ENCODE data around the gene TUBB4B. TPM values are rescaled to one million over a fixed set of nuclear protein-coding genes. Genes with fewer than 3 reads are reported as not detected.

TUBB4B gene
- polyA plus RNA-seq, 1 of the 3 experiments (the other 2 are of a cell fraction), result 508 TPM

DNA sequence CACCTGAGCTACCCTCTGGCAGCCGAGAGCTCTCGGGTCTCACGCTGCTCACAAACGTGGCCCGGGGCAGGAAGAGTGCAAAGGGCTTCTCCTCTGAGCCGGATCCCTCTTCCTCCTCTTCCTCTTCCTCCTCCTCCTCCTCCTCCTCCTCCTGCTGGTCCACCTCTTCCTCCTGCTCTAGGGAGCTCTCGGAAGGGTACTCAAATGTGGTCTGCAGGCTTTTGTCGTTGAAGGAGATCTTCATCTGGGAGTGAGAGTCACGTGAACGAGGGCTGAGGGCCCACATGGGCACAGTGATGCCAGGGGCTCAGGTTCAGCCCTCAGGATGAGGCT lies 48.7 kb upstream of the TUBB4B start:
- H3K27ac ChIP-seq (ENCODE audit: low read depth in 2 of 2, low read length in 1 of 2), result no peak overlapping the region
- H3K4me1 ChIP-seq (ENCODE audit: control insufficient read depth in 1 of 2, insufficient read depth in 2 of 2, low read depth in 1 of 2, low read length in 1 of 2), result peaks cover 6 to 18% of the 10 kb centered on the region in 2 experiments; a peak in 3 of 4 replicates
- H4K20me1 ChIP-seq (ENCODE audit: insufficient read depth), result peaks cover 53% of the 10 kb centered on the region
- H3K79me2 ChIP-seq (ENCODE audit: insufficient read depth), result peaks cover 65% of the 10 kb centered on the region
- H3K4me2 ChIP-seq, result no peak overlapping the region
- ChIA-PET POLR2A (interaction anchor here (0.5 to 1.4 kb wide), 3 partner anchors 8 to 69 kb away, joined by 3 to 5 read pairs (median 3); partner anchors contain the start of genes GRIN1 and TPRN), CTCF (interaction anchor here (0.9 to 3.1 kb wide), 5 partner anchors 21 to 44 kb away, joined by 3 to 11 read pairs (median 6); partner anchors contain the start of gene RNF224)
- H3K9ac ChIP-seq, result no peak overlapping the region
- H3K36me3 ChIP-seq (replicated peaks in 1 of 2; ENCODE audit: control insufficient read depth in 1 of 2, insufficient read depth in 2 of 2, low read length in 1 of 2), result peaks cover 3 to 21% of the 10 kb centered on the region in 2 experiments
- no peak for DNase-seq
- TF ChIP-seq FOSL2 (IDR thresholded peaks at IDR 0.05; ENCODE audit: borderline replicate concordance, low read depth) (no peak), TAF1 (IDR thresholded peaks at IDR 0.05; ENCODE audit: borderline replicate concordance, low read depth, low read length) (no peak), NFIC (IDR thresholded peaks at IDR 0.05; ENCODE audit: borderline replicate concordance) (no peak), RAD21 (IDR thresholded peaks at IDR 0.05; ENCODE audit: low read length) (no peak), RCOR1 (IDR thresholded peaks at IDR 0.05; ENCODE audit: low read length) (no peak)
- TF ChIP-seq, protein P1, sequence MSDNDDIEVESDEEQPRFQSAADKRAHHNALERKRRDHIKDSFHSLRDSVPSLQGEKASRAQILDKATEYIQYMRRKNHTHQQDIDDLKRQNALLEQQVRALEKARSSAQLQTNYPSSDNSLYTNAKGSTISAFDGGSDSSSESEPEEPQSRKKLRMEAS (IDR thresholded peaks at IDR 0.05; ENCODE audit: low read depth), result no peak
- no peaks in the 10 kb centered on the region for H3K9me3 ChIP-seq
- no peak overlapping the region for H2AFZ ChIP-seq (ENCODE audit: low read depth)
- H3K9me2 ChIP-seq, result no peaks in the 10 kb centered on the region
- 89% methylated on average over 6 of the region's 10 CpGs for WGBS (ENCODE audit: low lambda C conversion rate)
- peaks cover 16% of the 10 kb centered on the region for H3F3A ChIP-seq (replicated peaks; ENCODE audit: insufficient read depth)
- H3K27me3 ChIP-seq (ENCODE audit: insufficient read depth), result no peaks in the 10 kb centered on the region
- no peak overlapping the region for H3K4me3 ChIP-seq (ENCODE audit: low read depth in 2 of 2, low read length in 1 of 2)

DNA sequence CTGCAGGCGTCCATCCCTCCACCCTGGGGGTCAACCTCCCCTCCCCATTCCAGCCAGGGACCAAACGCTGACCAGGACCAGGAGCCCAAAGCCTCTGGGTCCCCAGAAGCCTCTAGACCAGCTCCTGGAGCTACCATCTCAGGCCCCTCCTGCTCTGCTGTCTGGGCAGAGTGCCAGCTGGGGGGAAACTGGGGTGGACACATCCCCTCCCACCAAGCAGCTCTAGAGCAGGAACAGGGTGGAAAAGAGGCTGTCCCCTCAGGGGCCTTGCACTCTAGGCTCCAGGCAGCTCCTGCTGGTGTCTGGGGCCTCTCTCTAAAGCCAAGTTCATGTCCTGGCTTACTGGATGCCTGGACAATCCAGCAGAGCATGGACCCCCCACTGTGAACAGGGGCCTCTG lies 48.2 kb upstream of the TUBB4B start:
- ChIA-PET CTCF (interaction anchor here (1.2 to 3.1 kb wide), 4 partner anchors 21 to 44 kb away, joined by 3 to 11 read pairs (median 6); partner anchors contain the start of gene RNF224), POLR2A (interaction anchor here (0.5 to 1.4 kb wide), 3 partner anchors 8 to 70 kb away, joined by 3 to 5 read pairs (median 3); partner anchors contain the start of genes GRIN1 and TPRN)
- no peak for DNase-seq
- no peak overlapping the region for H3K9ac ChIP-seq
- H3K27ac ChIP-seq (ENCODE audit: low read depth in 2 of 2, low read length in 1 of 2), result no peak overlapping the region
- peaks cover 16% of the 10 kb centered on the region for H3F3A ChIP-seq (replicated peaks; ENCODE audit: insufficient read depth)
- peaks cover 65% of the 10 kb centered on the region for H3K79me2 ChIP-seq (ENCODE audit: insufficient read depth)
- no peak overlapping the region for H3K4me2 ChIP-seq
- H2AFZ ChIP-seq (ENCODE audit: low read depth), result no peak overlapping the region
- no peaks in the 10 kb centered on the region for H3K27me3 ChIP-seq (ENCODE audit: insufficient read depth)
- H3K4me3 ChIP-seq (ENCODE audit: low read depth in 2 of 2, low read length in 1 of 2), result no peak overlapping the region
- peaks cover 57% of the 10 kb centered on the region for H4K20me1 ChIP-seq (ENCODE audit: insufficient read depth)
- TF ChIP-seq, protein P2, sequence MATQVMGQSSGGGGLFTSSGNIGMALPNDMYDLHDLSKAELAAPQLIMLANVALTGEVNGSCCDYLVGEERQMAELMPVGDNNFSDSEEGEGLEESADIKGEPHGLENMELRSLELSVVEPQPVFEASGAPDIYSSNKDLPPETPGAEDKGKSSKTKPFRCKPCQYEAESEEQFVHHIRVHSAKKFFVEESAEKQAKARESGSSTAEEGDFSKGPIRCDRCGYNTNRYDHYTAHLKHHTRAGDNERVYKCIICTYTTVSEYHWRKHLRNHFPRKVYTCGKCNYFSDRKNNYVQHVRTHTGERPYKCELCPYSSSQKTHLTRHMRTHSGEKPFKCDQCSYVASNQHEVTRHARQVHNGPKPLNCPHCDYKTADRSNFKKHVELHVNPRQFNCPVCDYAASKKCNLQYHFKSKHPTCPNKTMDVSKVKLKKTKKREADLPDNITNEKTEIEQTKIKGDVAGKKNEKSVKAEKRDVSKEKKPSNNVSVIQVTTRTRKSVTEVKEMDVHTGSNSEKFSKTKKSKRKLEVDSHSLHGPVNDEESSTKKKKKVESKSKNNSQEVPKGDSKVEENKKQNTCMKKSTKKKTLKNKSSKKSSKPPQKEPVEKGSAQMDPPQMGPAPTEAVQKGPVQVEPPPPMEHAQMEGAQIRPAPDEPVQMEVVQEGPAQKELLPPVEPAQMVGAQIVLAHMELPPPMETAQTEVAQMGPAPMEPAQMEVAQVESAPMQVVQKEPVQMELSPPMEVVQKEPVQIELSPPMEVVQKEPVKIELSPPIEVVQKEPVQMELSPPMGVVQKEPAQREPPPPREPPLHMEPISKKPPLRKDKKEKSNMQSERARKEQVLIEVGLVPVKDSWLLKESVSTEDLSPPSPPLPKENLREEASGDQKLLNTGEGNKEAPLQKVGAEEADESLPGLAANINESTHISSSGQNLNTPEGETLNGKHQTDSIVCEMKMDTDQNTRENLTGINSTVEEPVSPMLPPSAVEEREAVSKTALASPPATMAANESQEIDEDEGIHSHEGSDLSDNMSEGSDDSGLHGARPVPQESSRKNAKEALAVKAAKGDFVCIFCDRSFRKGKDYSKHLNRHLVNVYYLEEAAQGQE (IDR thresholded peaks at IDR 0.05; ENCODE audit: low read depth, low read length), result no peak
- no peak for TF ChIP-seq JUND (IDR thresholded peaks at IDR 0.05)
- no peak for TF ChIP-seq MXI1 (IDR thresholded peaks at IDR 0.05; ENCODE audit: low read depth, low read length)
- TF ChIP-seq SMC3 (IDR thresholded peaks at IDR 0.05; ENCODE audit: low read depth, low read length), result no peak
- no peak for TF ChIP-seq RXRA (IDR thresholded peaks at IDR 0.05; ENCODE audit: borderline replicate concordance, low read depth)
- TF ChIP-seq TCF12 (IDR thresholded peaks at IDR 0.05), result no peak
- TF ChIP-seq POLR2AphosphoS5 (IDR thresholded peaks at IDR 0.05; ENCODE audit: low read depth, low read length), result no peak
- no peak for TF ChIP-seq EP300 (IDR thresholded peaks at IDR 0.05; ENCODE audit: borderline replicate concordance in 1 of 2, low read depth in 1 of 2, low read length in 1 of 2)
- TF ChIP-seq, protein P3, sequence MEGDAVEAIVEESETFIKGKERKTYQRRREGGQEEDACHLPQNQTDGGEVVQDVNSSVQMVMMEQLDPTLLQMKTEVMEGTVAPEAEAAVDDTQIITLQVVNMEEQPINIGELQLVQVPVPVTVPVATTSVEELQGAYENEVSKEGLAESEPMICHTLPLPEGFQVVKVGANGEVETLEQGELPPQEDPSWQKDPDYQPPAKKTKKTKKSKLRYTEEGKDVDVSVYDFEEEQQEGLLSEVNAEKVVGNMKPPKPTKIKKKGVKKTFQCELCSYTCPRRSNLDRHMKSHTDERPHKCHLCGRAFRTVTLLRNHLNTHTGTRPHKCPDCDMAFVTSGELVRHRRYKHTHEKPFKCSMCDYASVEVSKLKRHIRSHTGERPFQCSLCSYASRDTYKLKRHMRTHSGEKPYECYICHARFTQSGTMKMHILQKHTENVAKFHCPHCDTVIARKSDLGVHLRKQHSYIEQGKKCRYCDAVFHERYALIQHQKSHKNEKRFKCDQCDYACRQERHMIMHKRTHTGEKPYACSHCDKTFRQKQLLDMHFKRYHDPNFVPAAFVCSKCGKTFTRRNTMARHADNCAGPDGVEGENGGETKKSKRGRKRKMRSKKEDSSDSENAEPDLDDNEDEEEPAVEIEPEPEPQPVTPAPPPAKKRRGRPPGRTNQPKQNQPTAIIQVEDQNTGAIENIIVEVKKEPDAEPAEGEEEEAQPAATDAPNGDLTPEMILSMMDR (IDR thresholded peaks at IDR 0.05), result no peak
- 100% methylated on average over 1 of the region's 2 CpGs for WGBS (ENCODE audit: low lambda C conversion rate)
- H3K4me1 ChIP-seq (ENCODE audit: control insufficient read depth in 1 of 2, insufficient read depth in 2 of 2, low read depth in 1 of 2, low read length in 1 of 2), result peaks cover 6 to 17% of the 10 kb centered on the region in 2 experiments; a peak in 3 of 4 replicates
- H3K9me2 ChIP-seq, result no peaks in the 10 kb centered on the region
- H3K36me3 ChIP-seq (replicated peaks in 1 of 2; ENCODE audit: control insufficient read depth in 1 of 2, insufficient read depth in 2 of 2, low read length in 1 of 2), result peaks cover 3 to 21% of the 10 kb centered on the region in 2 experiments
- H3K9me3 ChIP-seq, result no peaks in the 10 kb centered on the region

Data from SK-N-SH (cell line).